OCI-LY3 (cell line): Measurements from ENCODE around the gene CTBP2.

ENCODE experiments used
- EZH2phosphoT487 ChIP-seq: fragments of 200-600 bp; shearing (Covaris generic); IDR thresholded peaks from 2 replicates; pipeline ENCODE4 v1.6.1; 2018; ENCODE audit warnings: antibody characterized with exemption, mixed run types, low read depth
- TF ChIP-seq, protein P1 (sequence below): fragments of 200-600, 300-600 bp; sonication (generic); IDR thresholded peaks from 2 replicates; pipeline ENCODE4 v1.5.1; 2014; ENCODE audit warnings: antibody characterized with exemption, low read length, low read depth

DNA sequence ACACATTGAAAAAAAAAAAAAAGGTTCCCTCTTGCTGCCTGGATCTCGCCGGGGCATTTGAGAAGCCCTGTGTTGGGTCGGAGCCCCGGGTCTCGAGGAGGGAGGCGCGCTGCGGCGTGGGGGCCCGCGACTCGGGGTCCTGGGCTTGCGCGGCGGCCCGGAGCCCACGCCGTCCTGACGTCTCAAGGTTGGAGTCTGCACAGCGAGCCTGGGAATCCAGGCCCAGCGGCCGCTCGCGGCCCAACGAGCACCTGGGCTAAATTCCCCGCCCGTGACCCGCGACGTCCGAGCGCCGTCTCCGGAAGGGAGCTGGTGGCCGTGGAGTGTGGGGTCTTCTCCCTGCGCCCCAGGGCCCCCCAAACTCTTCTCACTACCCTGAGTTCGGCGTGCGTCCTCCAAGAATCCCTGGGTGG, 1.4 kb upstream of the CTBP2 start:
- TF ChIP-seq, protein P1, sequence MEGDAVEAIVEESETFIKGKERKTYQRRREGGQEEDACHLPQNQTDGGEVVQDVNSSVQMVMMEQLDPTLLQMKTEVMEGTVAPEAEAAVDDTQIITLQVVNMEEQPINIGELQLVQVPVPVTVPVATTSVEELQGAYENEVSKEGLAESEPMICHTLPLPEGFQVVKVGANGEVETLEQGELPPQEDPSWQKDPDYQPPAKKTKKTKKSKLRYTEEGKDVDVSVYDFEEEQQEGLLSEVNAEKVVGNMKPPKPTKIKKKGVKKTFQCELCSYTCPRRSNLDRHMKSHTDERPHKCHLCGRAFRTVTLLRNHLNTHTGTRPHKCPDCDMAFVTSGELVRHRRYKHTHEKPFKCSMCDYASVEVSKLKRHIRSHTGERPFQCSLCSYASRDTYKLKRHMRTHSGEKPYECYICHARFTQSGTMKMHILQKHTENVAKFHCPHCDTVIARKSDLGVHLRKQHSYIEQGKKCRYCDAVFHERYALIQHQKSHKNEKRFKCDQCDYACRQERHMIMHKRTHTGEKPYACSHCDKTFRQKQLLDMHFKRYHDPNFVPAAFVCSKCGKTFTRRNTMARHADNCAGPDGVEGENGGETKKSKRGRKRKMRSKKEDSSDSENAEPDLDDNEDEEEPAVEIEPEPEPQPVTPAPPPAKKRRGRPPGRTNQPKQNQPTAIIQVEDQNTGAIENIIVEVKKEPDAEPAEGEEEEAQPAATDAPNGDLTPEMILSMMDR: no peak
- no peak for TF ChIP-seq EZH2phosphoT487
